GM12878 (cell line): ENCODE results near the gene PACS2. TPM values are rescaled to one million over a fixed set of nuclear protein-coding genes. Genes with fewer than 3 reads are reported as not detected.

Source experiments
- ATAC-seq: fragments of 200-7000 bp; cut with Tn5 transposase; 3 replicates; pipeline ENCODE4 v1.9.1; 2020; ENCODE audit warnings: mild to moderate bottlenecking, moderate library complexity
- BruUV-seq: library from RNA; stranded (reverse); fragments of 400-500 nt; replicated peaks from 2 replicates; lab custom pipeline; 2021; lab: Mats Ljungman, UMichigan
- CTCF ChIA-PET: fragments of 300-600 bp; sonication (Branson Sonifier 250); formaldehyde crosslinking; extraction: SDS; loops from one replicate; lab custom pipeline; 2021; ENCODE audit warnings: inconsistent platforms; lab: Yijun Ruan, JAX
- POLR2A ChIA-PET: fragments of 350-600 bp; formaldehyde crosslinking; extraction: SDS; loops from one replicate; lab custom pipeline; 2021; ENCODE audit warnings: inconsistent platforms; lab: Charles Lee
- RAD21 ChIA-PET: fragments of 300-600 bp; sonication (Branson Sonifier 250); formaldehyde crosslinking; loops from one replicate; lab custom pipeline; 2023; ENCODE audit warnings: antibody characterized with exemption; ENCODE audit not compliant: unreplicated experiment; lab: Charles Lee
- SMC1A ChIA-PET: fragments of 300-600 bp; sonication (Branson Sonifier 250); formaldehyde crosslinking; loops from one replicate; lab custom pipeline; 2023; ENCODE audit not compliant: unreplicated experiment, uncharacterized antibody; lab: Charles Lee
- DNase-seq: peaks from one replicate; pipeline ENCODE4 v3.0.0-alpha.2; 2011; ENCODE audit warnings: low read depth, low spot score
- FAIRE-seq: peaks from 3 replicates; lab custom pipeline; 2011; peaks lifted over from hg19 to GRCh38; lab: Jason Lieb, UNC
- H2AFZ ChIP-seq: 2 replicates; pipeline ENCODE4 v1.6.0; 2011; ENCODE audit warnings: low read depth, low read length, control low read depth; ENCODE audit not compliant: control insufficient read depth
- H3K27ac ChIP-seq: 2 replicates; pipeline ENCODE4 v1.5.1; 2011; ENCODE audit warnings: control low read depth; ENCODE audit not compliant: control insufficient read depth, insufficient read depth
- H3K27me3 ChIP-seq, 2 experiments: replicated peaks in 1 of 2; 2 replicates each; pipeline versions ENCODE4 v1.6.0 to v1.6.1; 2011; ENCODE audit warnings: low read length in 1 of 2; ENCODE audit not compliant: control insufficient read depth in 2 of 2, insufficient read depth in 2 of 2
- H3K36me3 ChIP-seq, 2 experiments: 2 replicates each; pipeline ENCODE4 v1.5.1; 2011; ENCODE audit warnings: low read length in 1 of 2; ENCODE audit not compliant: control insufficient read depth in 2 of 2, insufficient read depth in 2 of 2
- H3K4me1 ChIP-seq: 2 replicates; pipeline ENCODE4 v1.6.1; 2011; ENCODE audit warnings: mild to moderate bottlenecking, low read length, moderate library complexity, mixed read lengths; ENCODE audit not compliant: control insufficient read depth, insufficient read depth
- H3K4me2 ChIP-seq: 2 replicates; pipeline ENCODE4 v1.6.0; 2011; ENCODE audit warnings: control low read depth; ENCODE audit not compliant: control insufficient read depth, insufficient read depth
- H3K4me3 ChIP-seq: fragments of 200-600 bp; sonication (generic); 2 replicates; pipeline ENCODE4 v1.5.1; 2016
- H3K79me2 ChIP-seq: 2 replicates; pipeline ENCODE4 v1.6.0; 2011; ENCODE audit warnings: low read length; ENCODE audit not compliant: control insufficient read depth, insufficient read depth
- H3K9ac ChIP-seq: 2 replicates; pipeline ENCODE4 v1.8.0; 2011; ENCODE audit warnings: low read length, control low read depth, mixed read lengths; ENCODE audit not compliant: control insufficient read depth, insufficient read depth
- H3K9me3 ChIP-seq: replicated peaks from 3 replicates; pipeline ENCODE4 v1.5.1; 2011; ENCODE audit warnings: mild to moderate bottlenecking, low read length; ENCODE audit not compliant: control insufficient read depth, insufficient read depth
- H4K20me1 ChIP-seq: 2 replicates; pipeline ENCODE4 v1.6.0; 2011; ENCODE audit not compliant: control insufficient read depth, insufficient read depth
- BCL11A ChIP-seq: IDR thresholded peaks from 2 replicates; pipeline ENCODE4 v1.6.1; 2011; ENCODE audit warnings: low read depth, low read length
- BMI1 ChIP-seq: fragments of 450-650 bp; IDR thresholded peaks from 2 replicates; pipeline ENCODE4 v1.6.1; 2016; ENCODE audit warnings: mild to moderate bottlenecking, moderate library complexity, borderline replicate concordance
- BRCA1 ChIP-seq: IDR thresholded peaks from 2 replicates; pipeline ENCODE4 v1.6.1; 2011; ENCODE audit warnings: low read depth, low read length, improper control_type of control experiment
- CBFB ChIP-seq: IDR thresholded peaks from 2 replicates; pipeline ENCODE4 v1.6.1; 2016; ENCODE audit warnings: antibody characterized with exemption, low read depth
- CEBPB ChIP-seq, 2 experiments: fragments of 150-350 bp in 1 of 2; IDR thresholded peaks; 2 replicates each; pipeline ENCODE4 v1.6.1; 2012 to 2014; ENCODE audit warnings: low read depth in 2 of 2, low read length in 2 of 2, borderline replicate concordance in 1 of 2, inconsistent platforms in 1 of 2
- DPF2 ChIP-seq: fragments of 450-650 bp; IDR thresholded peaks from 2 replicates; pipeline ENCODE4 v1.6.1; 2017; ENCODE audit warnings: mild to moderate bottlenecking
- EP300 ChIP-seq, 2 experiments: fragments of 150-350 bp in 1 of 2; IDR thresholded peaks; 2 replicates each; pipeline ENCODE4 v1.6.1; 2011 to 2012; ENCODE audit warnings: low read depth in 2 of 2, low read length in 2 of 2, borderline replicate concordance in 1 of 2, improper control_type of control experiment in 1 of 2, inconsistent platforms in 1 of 2; ENCODE audit not compliant: control insufficient read depth in 1 of 2
- HDAC6 ChIP-seq: fragments of 200-600 bp; sonication (generic); IDR thresholded peaks from one replicate; pipeline ENCODE4 v1.8.0; 2017; ENCODE audit warnings: antibody characterized with exemption; ENCODE audit not compliant: unreplicated experiment
- IRF5 ChIP-seq: fragments of 450-650 bp; IDR thresholded peaks from 2 replicates; pipeline ENCODE4 v1.6.1; 2017; ENCODE audit warnings: borderline replicate concordance
- RELB ChIP-seq: fragments of 450-650 bp; IDR thresholded peaks from 2 replicates; pipeline ENCODE4 v1.6.1; 2017; ENCODE audit warnings: low read depth, mild to moderate bottlenecking, moderate library complexity
- SPI1 ChIP-seq: IDR thresholded peaks from 2 replicates; pipeline ENCODE4 v1.6.1; 2011; ENCODE audit warnings: low read depth, mild to moderate bottlenecking, low read length, moderate library complexity, borderline replicate concordance; ENCODE audit not compliant: insufficient read depth
- SREBF1 ChIP-seq: IDR thresholded peaks from 2 replicates; pipeline ENCODE4 v1.6.1; 2012; ENCODE audit warnings: mild to moderate bottlenecking, low read length
- TCF3 ChIP-seq: IDR thresholded peaks from 2 replicates; pipeline ENCODE4 v1.6.1; 2012; ENCODE audit warnings: low read depth, mild to moderate bottlenecking, low read length, borderline replicate concordance; ENCODE audit not compliant: insufficient read depth
- TCF7 ChIP-seq: IDR thresholded peaks from 2 replicates; pipeline ENCODE4 v1.6.1; 2014; ENCODE audit warnings: antibody characterized with exemption, borderline replicate concordance
- WGBS: methylation state at CpG from one replicate; pipeline ENCODE4 v1.1.6; 2016; ENCODE audit warnings: low lambda C conversion rate; ENCODE audit not compliant: insufficient replicate concordance, insufficient coverage; ENCODE audit errors: missing lambda C conversion rate; 5-methylcytosine and 5-hydroxymethylcytosine counted together
- in situ Hi-C: fragments of 300-500 bp; cut with MboI; formaldehyde crosslinking; loops from 9 replicates; pipeline ENCODE4 v1.14.3; 2018; ENCODE audit warnings: mixed read lengths
- intact Hi-C: fragments of 100-400 bp; cut with micrococcal nuclease; formaldehyde crosslinking; loops from one replicate; pipeline ENCODE4 v1.14.2; 2022; ENCODE audit not compliant: unreplicated experiment
- polyA plus RNA-seq, 11 experiments: library from polyadenylated mRNA; depleted of rRNA in 4 of 11; unstranded in 6 of 11; stranded (reverse) in 5 of 11; fragments of >200 nt; fragmentation: Nextera tagmentation in 4 of 11; fragmentation: Illumina TruSeq in 1 of 11; extraction: Ambion mirVana in 4 of 11; extraction: Trizol in 1 of 11; gene quantifications; 1 replicate in 1 of 11; 2 replicates in 10 of 11; pipeline versions ENCODE4 v1.2.1 to v1.2.3, GENCODE V29; 2011 to 2016; ENCODE audit warnings: inconsistent platforms in 2 of 11, missing spikeins in 2 of 11, low read depth in 1 of 11
- total RNA-seq, 4 experiments: library from RNA; depleted of rRNA in 3 of 4; stranded (reverse); fragments of >200 nt in 3 of 4; fragmentation: Illumina TruSeq in 1 of 4; extraction: Trizol in 1 of 4; gene quantifications; 2 replicates each; pipeline versions ENCODE4 v1.2.1 to v1.2.3, GENCODE V29; 2013 to 2021

PACS2 gene
- total and polyA plus RNA-seq, 10 of the 15 experiments (the other 5 are each of a cell fraction or from before 2014, with no cell fraction given), result 0.21 to 37.3 (median 9.4) TPM

- no peak for DNase-seq
- H3K36me3 ChIP-seq, result no peaks in the 10 kb centered on the region
- no peak for FAIRE-seq
- intact Hi-C loops, result no loop called here
- H3K4me1 ChIP-seq, result no peaks in the 10 kb centered on the region; the same call in 1 of the 2 replicates
- no peaks in the 10 kb centered on the region for H3K27me3 ChIP-seq
- no peak overlapping the region for H2AFZ ChIP-seq
- TF ChIP-seq DPF2, result no peak
- TF ChIP-seq TCF7, result no peak
- no peak for TF ChIP-seq BCL11A
- TF ChIP-seq SPI1, result no peak
- 65% methylated on average over 19 of the region's 19 CpGs for WGBS
- ChIA-PET RAD21 (no interaction called here), SMC1A (no interaction called here), POLR2A (no interaction called here), CTCF (no interaction called here)
- in situ Hi-C loops, result no loop called here
- no peaks in the 10 kb centered on the region; the same call in 1 of the 2 replicates for H4K20me1 ChIP-seq
- no TSS peak for BruUV-seq
- no peaks in the 10 kb centered on the region for H3K9me3 ChIP-seq
- H3K4me3 ChIP-seq, result no peak overlapping the region
- H3K79me2 ChIP-seq, result no peaks in the 10 kb centered on the region
- H3K4me2 ChIP-seq, result no peak overlapping the region
- no peak for ATAC-seq
- no peak overlapping the region for H3K27ac ChIP-seq
- H3K9ac ChIP-seq, result no peak overlapping the region
Observed at GRCh38 chr14:105348945-105349699, 34.6 kb downstream of the PACS2 start.

GRCh38 chr14:105349992-105350391, 35.4 kb downstream of the PACS2 start:
- Histone ChIP-seq H3K4me2 (no peak overlapping the region), H3K36me3 (no peaks in the 10 kb centered on the region), H3K9me3 (no peaks in the 10 kb centered on the region), H3K27me3 (no peaks in the 10 kb centered on the region), H4K20me1 (no peaks in the 10 kb centered on the region; the same call in 1 of the 2 replicates), H3K79me2 (no peaks in the 10 kb centered on the region), H3K27ac (no peak overlapping the region), H3K4me3 (no peak overlapping the region), H2AFZ (no peak overlapping the region), H3K4me1 (no peaks in the 10 kb centered on the region; the same call in 1 of the 2 replicates), H3K9ac (no peak overlapping the region)
- ChIA-PET SMC1A (no interaction called here), RAD21 (no interaction called here), POLR2A (no interaction called here), CTCF (interaction anchor here (2.8 kb wide), 1 partner anchor 259 kb away, joined by 12 read pairs; no protein-coding TSS in a partner anchor)
- no peak for ATAC-seq
- no peak for FAIRE-seq
- intact Hi-C loops (no loop called here), in situ Hi-C loops (loop anchor here (5.0 kb wide), 1 partner anchor 148 kb away; no protein-coding TSS in a partner anchor)
- DNase-seq, result no peak
- BruUV-seq, result no TSS peak
- WGBS, result 82% methylated on average over 11 of the region's 11 CpGs
- TF ChIP-seq IRF5 (no peak), TCF3 (no peak), EP300 (IDR thresholded peaks at IDR 0.05; ENCODE audit: borderline replicate concordance in 1 of 2, control insufficient read depth in 1 of 2, low read depth in 2 of 2, low read length in 2 of 2) (no peak), SREBF1 (no peak), BMI1 (no peak), RELB (no peak), CEBPB (IDR thresholded peaks at IDR 0.05; ENCODE audit: borderline replicate concordance in 1 of 2, low read depth in 2 of 2, low read length in 2 of 2) (no peak), BRCA1 (no peak), HDAC6 (no peak), DPF2 (no peak), CBFB (no peak)
